ENCODE results near the gene CDHR2.

CDHR2 gene

DNA sequence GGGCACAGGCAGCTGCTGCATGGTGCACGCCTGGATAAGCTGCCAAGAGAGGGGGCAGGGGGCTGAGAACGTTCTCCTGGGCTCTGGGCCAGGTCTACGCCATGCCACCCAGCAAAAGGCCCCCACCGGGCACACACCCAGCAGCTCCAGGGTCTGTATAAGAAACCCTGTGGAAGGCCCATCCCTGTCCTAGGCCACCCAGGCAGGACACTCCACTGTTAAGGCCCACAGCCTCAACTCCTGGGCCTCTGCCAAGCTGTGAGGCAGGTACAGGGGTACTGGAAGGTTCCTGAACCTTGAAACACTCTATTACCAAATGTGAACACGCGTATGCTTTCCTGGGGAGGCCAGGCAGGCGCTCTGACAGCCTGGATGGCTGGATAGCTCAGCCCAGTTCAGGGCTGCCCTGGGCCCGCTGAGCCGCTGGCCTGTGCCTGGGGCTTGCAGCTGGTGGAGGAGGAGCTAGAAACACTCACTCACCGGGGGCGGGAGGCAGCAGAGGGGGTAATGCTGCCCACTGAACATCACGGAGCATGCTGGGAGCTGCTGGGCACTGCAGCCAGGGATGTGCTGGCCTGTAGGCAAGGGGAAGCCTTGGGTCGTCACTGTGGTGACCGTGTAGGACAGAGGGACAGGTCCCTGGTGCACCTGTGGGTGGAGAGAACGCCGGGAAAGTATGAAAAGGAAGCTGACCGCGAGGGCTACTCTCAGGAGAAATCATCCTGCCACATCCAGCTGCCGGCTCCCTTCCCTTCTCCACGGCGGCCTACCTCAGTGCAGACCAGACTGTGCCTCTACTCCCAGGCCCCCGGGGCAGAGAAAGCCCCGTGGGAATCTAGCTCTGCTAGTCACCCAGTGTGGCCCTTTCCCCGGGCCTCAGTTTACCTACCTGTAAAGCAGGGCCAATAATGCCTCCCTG, 17.9 kb upstream of the CDHR2 start:
- TF ChIP-seq TEAD4 (IDR thresholded peaks at IDR 0.05) = no peak

- TF ChIP-seq YY1 (IDR thresholded peaks at IDR 0.05; ENCODE audit: low read depth) = no peak
- no peak for TF ChIP-seq TCF12 (IDR thresholded peaks at IDR 0.05; ENCODE audit: low read depth)
- no peak for TF ChIP-seq TEAD4 (IDR thresholded peaks at IDR 0.05)
- no peak for TF ChIP-seq NFIC (IDR thresholded peaks at IDR 0.05)
- TF ChIP-seq MAX (IDR thresholded peaks at IDR 0.05) = no peak
- no peak for TF ChIP-seq CEBPB (IDR thresholded peaks at IDR 0.05)
- no peak for TF ChIP-seq TAF1 (IDR thresholded peaks at IDR 0.05; ENCODE audit: low read depth)
- no peak for TF ChIP-seq ZBTB7A (IDR thresholded peaks at IDR 0.05; ENCODE audit: low read depth)
Measured at GRCh38 chr5:176531902-176532493, 17.1 kb upstream of the CDHR2 start.

- no peak for TF ChIP-seq EGR1 (IDR thresholded peaks at IDR 0.05)
- TF ChIP-seq CREB1 (IDR thresholded peaks at IDR 0.05; ENCODE audit: low read depth) = no peak
- no peak for TF ChIP-seq TEAD4 (IDR thresholded peaks at IDR 0.05)
- no peak for TF ChIP-seq EP300 (IDR thresholded peaks at IDR 0.05; ENCODE audit: borderline replicate concordance)
- no peak for TF ChIP-seq REST (IDR thresholded peaks at IDR 0.05; ENCODE audit: low read depth)
Measured at GRCh38 chr5:176532795-176533194, 16.3 kb upstream of the CDHR2 start.

- TF ChIP-seq ZBTB7A (IDR thresholded peaks at IDR 0.05; ENCODE audit: low read depth) (no peak), TCF12 (IDR thresholded peaks at IDR 0.05; ENCODE audit: low read depth) (no peak), EGR1 (IDR thresholded peaks at IDR 0.05) (no peak), MAX (IDR thresholded peaks at IDR 0.05) (no peak), TAF1 (IDR thresholded peaks at IDR 0.05; ENCODE audit: low read depth) (no peak), CEBPB (IDR thresholded peaks at IDR 0.05) (no peak), REST (IDR thresholded peaks at IDR 0.05; ENCODE audit: low read depth) (no peak)
- TF ChIP-seq, protein P1, sequence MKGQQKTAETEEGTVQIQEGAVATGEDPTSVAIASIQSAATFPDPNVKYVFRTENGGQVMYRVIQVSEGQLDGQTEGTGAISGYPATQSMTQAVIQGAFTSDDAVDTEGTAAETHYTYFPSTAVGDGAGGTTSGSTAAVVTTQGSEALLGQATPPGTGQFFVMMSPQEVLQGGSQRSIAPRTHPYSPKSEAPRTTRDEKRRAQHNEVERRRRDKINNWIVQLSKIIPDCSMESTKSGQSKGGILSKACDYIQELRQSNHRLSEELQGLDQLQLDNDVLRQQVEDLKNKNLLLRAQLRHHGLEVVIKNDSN (IDR thresholded peaks at IDR 0.05) = no peak
Measured at GRCh38 chr5:176533390-176533789, 15.8 kb upstream of the CDHR2 start.

DNA sequence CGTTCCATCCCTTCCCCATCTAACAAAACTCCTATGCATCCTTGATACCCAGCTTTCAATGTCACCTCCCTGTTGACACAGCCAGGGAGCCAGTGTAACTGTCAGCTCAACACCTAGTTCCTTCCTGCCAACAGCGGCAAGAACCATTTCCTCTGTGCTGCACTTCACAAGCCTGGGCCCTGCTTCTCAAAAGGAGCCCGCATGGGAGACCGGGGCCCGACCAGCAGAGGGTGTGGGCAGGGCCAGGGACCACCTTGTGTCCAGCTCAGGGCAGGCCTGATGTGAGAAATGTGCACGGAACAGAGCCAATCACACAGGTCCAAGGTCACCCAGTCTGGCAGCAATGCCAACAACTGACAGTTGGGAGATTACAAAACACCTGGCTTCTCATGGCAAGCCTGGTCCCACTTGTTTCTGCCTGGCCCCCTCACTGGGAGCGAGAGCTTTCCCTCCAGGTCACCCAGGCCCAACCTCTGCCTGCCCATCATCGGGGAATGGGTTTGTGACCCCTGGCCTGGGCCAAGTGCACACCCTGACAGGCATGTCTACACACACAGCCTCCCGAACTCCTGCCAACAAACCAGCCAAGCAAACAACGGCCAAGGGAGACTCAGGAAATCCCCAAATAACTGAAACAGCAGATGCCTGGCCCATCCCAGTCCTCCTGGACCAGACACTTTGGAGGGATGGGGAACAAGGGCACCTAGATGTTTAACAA, 15.1 kb upstream of the CDHR2 start:
- TF ChIP-seq FOXM1 (IDR thresholded peaks at IDR 0.05; ENCODE audit: borderline replicate concordance, low read depth) (no peak), REST (IDR thresholded peaks at IDR 0.05; ENCODE audit: low read depth) (no peak), TCF12 (IDR thresholded peaks at IDR 0.05; ENCODE audit: low read depth) (no peak), YY1 (IDR thresholded peaks at IDR 0.05; ENCODE audit: low read depth) (no peak), TEAD4 (IDR thresholded peaks at IDR 0.05) (no peak), EP300 (IDR thresholded peaks at IDR 0.05; ENCODE audit: borderline replicate concordance) (no peak), MAX (IDR thresholded peaks at IDR 0.05) (no peak), TAF1 (IDR thresholded peaks at IDR 0.05; ENCODE audit: low read depth) (no peak), CEBPB (IDR thresholded peaks at IDR 0.05) (no peak), ZBTB7A (IDR thresholded peaks at IDR 0.05; ENCODE audit: low read depth) (no peak), EGR1 (IDR thresholded peaks at IDR 0.05) (no peak), CREB1 (IDR thresholded peaks at IDR 0.05; ENCODE audit: low read depth) (no peak), NFIC (IDR thresholded peaks at IDR 0.05) (no peak), RAD21 (IDR thresholded peaks at IDR 0.05; ENCODE audit: low read depth) (no peak)
- TF ChIP-seq, protein P1 (IDR thresholded peaks at IDR 0.05) = no peak
